K562 (cell line): ENCODE results near the gene PEPD. TPM values are rescaled to one million over a fixed set of nuclear protein-coding genes. Genes with fewer than 3 reads are reported as not detected.

Experiments
- ATAC-seq: fragments of 200-7000 bp; cut with Tn5 transposase; 3 replicates; pipeline ENCODE4 v1.9.1; 2020; ENCODE audit warnings: moderate library complexity
- BruUV-seq: library from RNA; stranded (reverse); fragments of 400-500 nt; replicated peaks from 2 replicates; lab custom pipeline; 2021; lab: Mats Ljungman, UMichigan
- CTCF ChIA-PET: fragments of 300-600 bp; formaldehyde crosslinking; extraction: SDS; loops from one replicate; lab custom pipeline; 2021; ENCODE audit warnings: low intra/inter-chr PET ratio; lab: Yijun Ruan, JAX
- POLR2A ChIA-PET: fragments of 300-600, 350-650 bp; sonication (Branson Sonifier 250); formaldehyde crosslinking; extraction: SDS; loops from one replicate; lab custom pipeline; 2021; ENCODE audit warnings: antibody characterized with exemption, inconsistent platforms; lab: Yijun Ruan, JAX
- DNase-seq, 4 experiments: peaks; one replicate each; pipeline versions ENCODE4 v3.0.0 to v3.0.0-alpha.2; 2011 to 2018; ENCODE audit warnings: low spot score in 3 of 4, mixed read lengths in 3 of 4; ENCODE audit errors: extremely low read depth in 1 of 4
- FAIRE-seq: peaks from 2 replicates; lab custom pipeline; 2011; peaks lifted over from hg19 to GRCh38; lab: Jason Lieb, UNC
- H2AFZ ChIP-seq: 2 replicates; pipeline ENCODE4 v1.6.0; 2011; ENCODE audit warnings: low read depth, low read length, control low read depth, inconsistent platforms
- H3K27ac ChIP-seq: fragments of 200-600 bp; 3 replicates; pipeline ENCODE4 v1.8.0; 2011; ENCODE audit warnings: low read depth, mild to moderate bottlenecking, control low read depth, inconsistent platforms, low read length, moderate library complexity, mixed read lengths; ENCODE audit errors: extremely low read depth
- H3K27me3 ChIP-seq, 2 experiments: fragments of 300-600 bp in 1 of 2; 2 replicates in 1 of 2; 3 replicates in 1 of 2; pipeline versions ENCODE4 v1.6.0 to v1.8.0; 2011; ENCODE audit warnings: inconsistent platforms in 2 of 2, low read length in 2 of 2, mild to moderate bottlenecking in 1 of 2, mixed read lengths in 1 of 2, moderate library complexity in 1 of 2; ENCODE audit not compliant: control insufficient read depth in 2 of 2, insufficient read depth in 2 of 2
- H3K36me3 ChIP-seq: fragments of 300-600 bp; 3 replicates; pipeline ENCODE4 v1.8.0; 2011; ENCODE audit warnings: mild to moderate bottlenecking, low read length, inconsistent platforms; ENCODE audit not compliant: control insufficient read depth, insufficient read depth
- H3K4me1 ChIP-seq, 2 experiments: fragments of 200-600 bp in 1 of 2; replicated peaks in 1 of 2; 2 replicates in 1 of 2; 3 replicates in 1 of 2; pipeline versions ENCODE4 v1.5.1 to v1.8.0; 2011; ENCODE audit warnings: inconsistent platforms in 2 of 2, low read length in 2 of 2, mild to moderate bottlenecking in 1 of 2, mixed read lengths in 1 of 2, moderate library complexity in 1 of 2; ENCODE audit not compliant: control insufficient read depth in 2 of 2, insufficient read depth in 2 of 2
- H3K4me2 ChIP-seq: 2 replicates; pipeline ENCODE4 v1.6.1; 2011; ENCODE audit warnings: low read length, control low read depth, inconsistent platforms, mixed read lengths; ENCODE audit not compliant: insufficient read depth
- H3K4me3 ChIP-seq: fragments of 200-600 bp; sonication (generic), shearing (Covaris generic); 2 replicates; pipeline ENCODE4 v1.5.1; 2016; ENCODE audit warnings: control low read depth, inconsistent platforms
- H3K79me2 ChIP-seq: fragments of 200-600 bp; 3 replicates; pipeline ENCODE4 v1.8.0; 2011; ENCODE audit warnings: low read length, inconsistent platforms; ENCODE audit not compliant: control insufficient read depth, insufficient read depth
- H3K9ac ChIP-seq, 2 experiments: 2 replicates each; pipeline versions ENCODE4 v1.6.0 to v1.6.1; 2011; ENCODE audit warnings: low read depth in 2 of 2, low read length in 2 of 2, control low read depth in 1 of 2, inconsistent platforms in 1 of 2, mild to moderate bottlenecking in 1 of 2, mixed read lengths in 1 of 2; ENCODE audit not compliant: insufficient read depth in 1 of 2
- H3K9me1 ChIP-seq: one replicate; pipeline ENCODE4 v1.6.0; 2011; ENCODE audit warnings: inconsistent platforms, mild to moderate bottlenecking, low read length, moderate library complexity; ENCODE audit not compliant: control insufficient read depth, insufficient read depth
- H3K9me3 ChIP-seq: replicated peaks from 2 replicates; pipeline ENCODE4 v1.5.1; 2011; ENCODE audit warnings: low read depth, low read length, inconsistent platforms; ENCODE audit not compliant: control insufficient read depth, insufficient read depth
- H4K20me1 ChIP-seq: replicated peaks from 2 replicates; pipeline ENCODE4 v1.6.1; 2011; ENCODE audit warnings: low read length, inconsistent platforms, mixed read lengths; ENCODE audit not compliant: control insufficient read depth, insufficient read depth
- CREB3 ChIP-seq: fragments of 450-650 bp; conservative IDR thresholded peaks from 2 replicates; pipeline ENCODE4 v1.6.1; 2016; ENCODE audit warnings: missing genetic modification characterization, low read depth, mild to moderate bottlenecking, missing compliant biosample characterization, moderate library complexity
- CTCF ChIP-seq, 3 experiments: IDR thresholded peaks in 2 of 3; conservative IDR thresholded peaks in 1 of 3; 2 replicates each; pipeline ENCODE4 v1.5.1; 2011 to 2012; ENCODE audit warnings: low read length in 3 of 3, mild to moderate bottlenecking in 3 of 3, control low read depth in 2 of 3, improper control_type of control experiment in 1 of 3, inconsistent platforms in 1 of 3, low read depth in 1 of 3, mixed read lengths in 1 of 3, moderate library complexity in 1 of 3; ENCODE audit not compliant: insufficient read depth in 2 of 3
- MLX ChIP-seq, 2 experiments: fragments of 450-650 bp in 1 of 2; sonication (generic) in 1 of 2; formaldehyde crosslinking; conservative IDR thresholded peaks; 2 replicates each; pipeline versions ENCODE4 v1.4.0 to v1.8.1; 2020 to 2022; ENCODE audit warnings: mild to moderate bottlenecking in 1 of 2, missing genetic modification reagents in 1 of 2
- SNRNP70 ChIP-seq: fragments of 200-400 bp; formaldehyde crosslinking; optimal IDR thresholded peaks from 2 replicates; pipeline ENCODE3; 2017; ENCODE audit warnings: low read depth, low read length
- ZNF217 ChIP-seq: sonication (generic); formaldehyde crosslinking; IDR thresholded peaks from 2 replicates; pipeline ENCODE4 v1.8.0; 2022; ENCODE audit warnings: mild to moderate bottlenecking, missing genetic modification reagents
- WGBS: fragments of 100-300 bp; shearing (Covaris generic); methylation state at CpG from one replicate; pipeline ENCODE4 v1.1.6; 2016; ENCODE audit warnings: low coverage, mixed read lengths; ENCODE audit not compliant: insufficient coverage; ENCODE audit errors: missing lambda C conversion rate; 5-methylcytosine and 5-hydroxymethylcytosine counted together
- in situ Hi-C: fragments of 300-500 bp; cut with MboI; formaldehyde crosslinking; loops from 4 replicates; pipeline ENCODE4 v1.15.0; 2018; ENCODE audit warnings: inconsistent platforms, mixed read lengths
- intact Hi-C: fragments of 100-400 bp; cut with micrococcal nuclease; formaldehyde crosslinking; loops from 2 replicates; pipeline ENCODE4 v1.14.2; 2022
- polyA plus RNA-seq, 8 experiments: library from polyadenylated mRNA; depleted of rRNA in 4 of 8; stranded (reverse) in 5 of 8; unstranded in 3 of 8; fragments of >200 nt; fragmentation: Nextera tagmentation in 2 of 8; fragmentation: Illumina TruSeq in 1 of 8; extraction: Ambion mirVana in 2 of 8; extraction: Trizol in 1 of 8; gene quantifications; 2 replicates each; pipeline versions ENCODE4 v1.2.1 to v1.2.3, GENCODE V29; 2011 to 2014; ENCODE audit warnings: inconsistent platforms in 1 of 8, missing spikeins in 1 of 8
- total RNA-seq, 7 experiments: library from RNA; depleted of rRNA in 6 of 7; stranded (reverse); fragments of >200 nt in 6 of 7; fragmentation: Illumina TruSeq in 2 of 7; extraction: Trizol in 2 of 7; gene quantifications; 2 replicates each; pipeline versions ENCODE4 v1.2.1 to v1.2.3, GENCODE V29; 2011 to 2021; ENCODE audit warnings: low replicate concordance in 1 of 7

PEPD gene
- total and polyA plus RNA-seq, 9 of the 15 experiments (the other 6 are each of a cell fraction or from before 2014, with no cell fraction given): 1.3 to 19.2 (median 16.0) TPM

- in situ Hi-C loops: no loop called here
- Histone ChIP-seq H3K9me3 (no peaks in the 10 kb centered on the region), H3K27ac (no peak overlapping the region), H3K27me3 (peaks cover 6 to 20% of the 10 kb centered on the region in 2 experiments; a peak in 4 of 5 replicates), H3K79me2 (no peaks in the 10 kb centered on the region), H3K9me1 (no peaks in the 10 kb centered on the region), H2AFZ (no peak overlapping the region), H4K20me1 (no peaks in the 10 kb centered on the region), H3K4me1 (no peaks in the 10 kb centered on the region), H3K4me2 (no peak overlapping the region), H3K4me3 (no peak overlapping the region), H3K36me3 (no peaks in the 10 kb centered on the region), H3K9ac (no peak overlapping the region)
- ATAC-seq (no peak), DNase-seq (no peak), FAIRE-seq (no peak)
- intact Hi-C loops: no loop called here
- 0% methylated on average over 2 of the region's 2 CpGs for WGBS
- TF ChIP-seq ZNF217 (CRISPR knock-in tag): no peak
- no peak for TF ChIP-seq SNRNP70
- no peak for TF ChIP-seq MLX (CRISPR knock-in tag; conservative IDR thresholded peaks at IDR 0.05)
- TF ChIP-seq CTCF (IDR thresholded peaks at IDR 0.05 in 2 of 3, conservative IDR thresholded peaks at IDR 0.05 in 1 of 3; ENCODE audit: insufficient read depth in 2 of 3, low read depth in 1 of 3, low read length in 3 of 3): no peak
- no peak for TF ChIP-seq CREB3 (tag)
- BruUV-seq: no TSS peak
- CTCF ChIA-PET: no interaction called here
- POLR2A ChIA-PET: no interaction called here
Measured at GRCh38 chr19:33343301-33343700, 178.3 kb downstream of the PEPD start.
